WERI-Rb-1 (cell line): Measurements from ENCODE around the gene TMTC1.

Source experiments
- DNase-seq: peaks from one replicate; pipeline ENCODE4 v3.0.0-alpha.2; 2020
- H3K27ac ChIP-seq: fragments of 250-450 bp; sonication (Bioruptor Pico); 2 replicates; pipeline ENCODE4 v1.5.1; 2020; ENCODE audit warnings: mild to moderate bottlenecking, moderate library complexity
- H3K27me3 ChIP-seq: fragments of 250-450 bp; sonication (Bioruptor Pico); 2 replicates; pipeline ENCODE4 v1.5.1; 2021; ENCODE audit warnings: mild to moderate bottlenecking, low read depth, moderate library complexity; ENCODE audit not compliant: insufficient read depth, severe bottlenecking
- H3K36me3 ChIP-seq: fragments of 250-450 bp; sonication (Bioruptor Pico); 2 replicates; pipeline ENCODE4 v1.5.1; 2020; ENCODE audit warnings: mild to moderate bottlenecking, moderate library complexity
- H3K4me3 ChIP-seq: 2 replicates; pipeline ENCODE4 v1.5.1; 2011; ENCODE audit warnings: low read depth, mild to moderate bottlenecking, control low read depth, low read length
- H3K9me3 ChIP-seq: fragments of 250-450 bp; sonication (Bioruptor Pico); 2 replicates; pipeline ENCODE4 v1.5.1; 2021; ENCODE audit warnings: mild to moderate bottlenecking, moderate library complexity; ENCODE audit not compliant: severe bottlenecking
- TF ChIP-seq, protein P1 (sequence below): IDR thresholded peaks from 2 replicates; pipeline ENCODE4 v1.5.1; 2011; ENCODE audit warnings: low read depth, mild to moderate bottlenecking, control low read depth, inconsistent platforms, low read length

The TMTC1 gene

DNA sequence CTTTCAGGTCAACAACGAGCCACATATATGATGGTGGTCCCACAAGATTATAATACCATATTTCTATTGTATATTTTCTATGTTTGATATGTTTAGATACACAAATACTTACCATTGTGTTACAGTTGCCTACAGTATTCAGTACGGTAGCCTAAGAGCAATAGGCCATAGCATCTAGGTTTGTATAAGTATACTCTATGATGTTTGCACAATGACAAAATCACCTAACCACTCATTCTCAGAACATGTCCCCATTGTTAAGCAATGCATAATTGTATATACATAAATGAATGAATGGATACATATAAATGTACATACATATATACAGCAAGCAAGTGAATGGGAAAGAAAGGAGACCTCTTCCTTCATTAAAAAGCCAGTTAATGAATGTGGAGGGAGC, 23.8 kb downstream of the TMTC1 start:
- Histone ChIP-seq H3K27ac (no peak overlapping the region), H3K36me3 (no peaks in the 10 kb centered on the region), H3K9me3 (no peaks in the 10 kb centered on the region), H3K27me3 (no peaks in the 10 kb centered on the region), H3K4me3 (no peak overlapping the region)
- no peak for DNase-seq
- TF ChIP-seq, protein P1, sequence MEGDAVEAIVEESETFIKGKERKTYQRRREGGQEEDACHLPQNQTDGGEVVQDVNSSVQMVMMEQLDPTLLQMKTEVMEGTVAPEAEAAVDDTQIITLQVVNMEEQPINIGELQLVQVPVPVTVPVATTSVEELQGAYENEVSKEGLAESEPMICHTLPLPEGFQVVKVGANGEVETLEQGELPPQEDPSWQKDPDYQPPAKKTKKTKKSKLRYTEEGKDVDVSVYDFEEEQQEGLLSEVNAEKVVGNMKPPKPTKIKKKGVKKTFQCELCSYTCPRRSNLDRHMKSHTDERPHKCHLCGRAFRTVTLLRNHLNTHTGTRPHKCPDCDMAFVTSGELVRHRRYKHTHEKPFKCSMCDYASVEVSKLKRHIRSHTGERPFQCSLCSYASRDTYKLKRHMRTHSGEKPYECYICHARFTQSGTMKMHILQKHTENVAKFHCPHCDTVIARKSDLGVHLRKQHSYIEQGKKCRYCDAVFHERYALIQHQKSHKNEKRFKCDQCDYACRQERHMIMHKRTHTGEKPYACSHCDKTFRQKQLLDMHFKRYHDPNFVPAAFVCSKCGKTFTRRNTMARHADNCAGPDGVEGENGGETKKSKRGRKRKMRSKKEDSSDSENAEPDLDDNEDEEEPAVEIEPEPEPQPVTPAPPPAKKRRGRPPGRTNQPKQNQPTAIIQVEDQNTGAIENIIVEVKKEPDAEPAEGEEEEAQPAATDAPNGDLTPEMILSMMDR = no peak

DNA sequence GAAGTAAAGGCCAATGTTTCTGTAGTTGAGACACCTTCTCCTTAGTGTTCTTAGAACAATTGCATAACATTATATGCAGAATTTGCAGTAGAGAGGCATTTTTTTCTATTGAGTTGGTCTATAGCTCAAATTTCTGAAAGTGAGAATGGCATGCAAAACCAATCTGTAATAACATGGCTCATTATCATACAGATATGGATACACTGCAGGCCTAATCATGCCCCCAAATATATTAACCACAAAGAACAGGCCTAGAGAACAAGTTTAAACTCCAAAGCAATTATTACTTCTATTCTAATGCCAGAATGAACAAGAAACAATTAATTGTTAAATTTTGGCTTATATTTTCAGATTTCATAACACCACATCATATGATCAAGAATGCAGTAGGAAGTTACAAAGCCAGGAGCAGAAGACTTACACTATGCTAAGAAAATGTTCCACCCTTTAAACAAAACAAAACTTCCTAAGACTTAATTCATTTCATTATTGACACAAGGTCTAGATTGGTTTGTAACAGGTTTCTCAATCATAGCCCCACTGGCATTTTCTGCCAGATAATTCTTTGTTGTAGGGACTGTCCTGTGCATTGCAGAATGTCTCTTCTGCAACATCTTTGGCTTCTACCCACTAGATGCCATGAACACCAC, 26.9 kb downstream of the TMTC1 start:
- Histone ChIP-seq H3K27me3 (no peaks in the 10 kb centered on the region), H3K36me3 (no peaks in the 10 kb centered on the region), H3K9me3 (no peaks in the 10 kb centered on the region), H3K27ac (no peak overlapping the region), H3K4me3 (no peak overlapping the region)
- TF ChIP-seq, protein P1 = no peak
- no peak for DNase-seq

DNA sequence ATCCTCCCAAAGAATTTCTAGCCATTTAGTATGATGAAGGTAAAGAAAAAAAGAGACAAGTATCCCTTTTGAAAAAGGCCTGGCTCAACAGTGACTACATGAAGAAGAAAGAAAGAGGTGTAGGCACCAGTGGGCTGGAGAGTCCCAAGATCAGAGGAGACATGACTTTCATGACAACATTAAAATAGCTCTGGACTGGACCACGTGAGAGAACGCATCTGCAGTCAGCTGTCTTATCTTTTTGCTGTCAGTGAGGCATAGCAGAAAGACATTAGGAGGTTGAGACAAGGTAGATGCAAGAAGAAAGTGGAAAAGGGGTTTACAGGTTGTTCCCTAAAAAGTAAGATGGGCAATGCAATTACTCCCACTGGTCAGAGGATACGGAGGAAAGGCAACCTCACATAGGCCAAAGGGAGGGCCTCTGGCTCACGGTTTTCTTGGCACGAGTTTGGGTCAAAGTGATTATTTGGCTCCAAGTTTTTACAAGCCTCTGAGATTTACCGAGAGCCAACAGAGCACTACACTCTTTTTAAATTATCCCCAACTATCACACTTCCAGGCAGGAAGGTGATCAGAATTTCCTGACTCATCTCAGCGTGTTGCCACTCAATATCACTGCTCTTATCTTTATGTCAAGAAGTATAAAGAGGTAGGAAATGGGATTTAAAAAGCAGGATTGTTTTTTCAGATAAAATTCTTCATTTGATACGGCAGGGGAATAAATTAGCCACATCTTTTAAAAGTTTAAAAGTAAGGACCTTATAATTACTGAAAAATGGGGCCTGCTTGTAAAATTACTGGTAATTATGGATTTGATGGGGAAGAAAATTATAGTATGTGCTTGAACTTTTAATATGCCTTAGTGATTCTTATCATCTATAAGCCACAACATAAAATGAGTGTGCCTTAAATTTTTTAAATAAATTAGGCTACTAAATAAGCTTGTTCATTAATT, 29.2 kb downstream of the TMTC1 start:
- TF ChIP-seq, protein P1 = no peak
- no peaks in the 10 kb centered on the region for H3K27me3 ChIP-seq
- no peak for DNase-seq

DNA sequence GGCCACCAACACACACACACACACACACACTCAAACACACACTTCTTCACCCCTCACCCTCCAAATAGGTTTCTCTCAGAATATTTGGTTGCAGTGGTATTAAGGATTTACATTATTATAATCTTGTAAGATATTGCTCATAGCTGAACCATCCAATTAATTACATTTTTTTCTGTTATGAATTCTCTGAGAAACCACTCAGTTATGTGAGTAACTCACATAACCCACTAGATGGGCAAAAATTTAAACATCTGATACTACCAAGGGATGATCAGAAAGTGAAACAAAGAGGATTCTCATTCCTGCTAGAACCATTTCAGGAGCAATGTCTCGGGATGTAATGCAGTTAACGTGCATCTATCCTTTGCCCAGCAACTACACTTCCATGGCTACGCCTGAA, 31.6 kb downstream of the TMTC1 start:
- Histone ChIP-seq H3K27me3 (no peaks in the 10 kb centered on the region), H3K36me3 (no peaks in the 10 kb centered on the region), H3K9me3 (no peaks in the 10 kb centered on the region), H3K27ac (no peak overlapping the region), H3K4me3 (no peak overlapping the region)
- no peak for DNase-seq
- TF ChIP-seq, protein P1 = no peak

More for the DNA sequence above, 29.2 kb downstream of the TMTC1 start:
- H3K9me3 ChIP-seq = no peaks in the 10 kb centered on the region
- H3K4me3 ChIP-seq = no peak overlapping the region
- no peaks in the 10 kb centered on the region for H3K36me3 ChIP-seq
- no peak overlapping the region for H3K27ac ChIP-seq

DNA sequence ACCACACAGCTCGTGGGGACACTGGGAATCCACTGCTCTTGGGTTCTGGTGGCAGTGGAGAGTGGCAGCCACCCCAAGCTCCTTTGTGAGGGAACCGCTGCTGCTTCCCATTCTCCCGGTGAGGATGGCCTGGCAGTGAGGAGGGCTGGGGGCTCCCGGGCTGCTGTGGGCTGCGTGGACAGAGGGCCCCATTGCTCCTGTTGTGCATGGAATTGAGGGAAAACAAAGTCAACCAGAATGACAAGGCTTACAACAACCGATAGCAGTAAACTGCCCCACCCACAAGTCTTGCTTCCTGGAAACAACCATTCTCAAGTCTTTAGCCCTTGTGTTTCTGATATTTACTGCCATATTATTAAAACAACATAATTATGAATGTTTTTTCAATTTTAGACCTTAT, 32.1 kb downstream of the TMTC1 start:
- no peak overlapping the region for H3K27ac ChIP-seq
- no peaks in the 10 kb centered on the region for H3K36me3 ChIP-seq

More for the DNA sequence above, 32.1 kb downstream of the TMTC1 start:
- Histone ChIP-seq H3K4me3 (no peak overlapping the region), H3K27me3 (no peaks in the 10 kb centered on the region), H3K9me3 (no peaks in the 10 kb centered on the region)
- TF ChIP-seq, protein P1 = no peak
- DNase-seq = no peak
